GM19240 (cell line): ENCODE results near the gene RAPGEF4.

Source experiments
- DNase-seq: peaks from one replicate; pipeline ENCODE4 v3.0.0; 2011; ENCODE audit warnings: low spot score; ENCODE audit not compliant: insufficient read length

The RAPGEF4 gene

GRCh38 chr2:172931918-172932520, 196.4 kb downstream of the RAPGEF4 start:
- DNase-seq: no peak

GRCh38 chr2:172937884-172938712, 202.5 kb downstream of the RAPGEF4 start:
- DNase-seq: no peak

- no peak for DNase-seq
Measured at GRCh38 chr2:172938713-172939375, 203.2 kb downstream of the RAPGEF4 start.

- DNase-seq: no peak
Measured at GRCh38 chr2:172943539-172943938, 207.9 kb downstream of the RAPGEF4 start.

- DNase-seq: no peak
Measured at GRCh38 chr2:172944022-172944793, 208.6 kb downstream of the RAPGEF4 start.

- no peak for DNase-seq
Measured at GRCh38 chr2:172944794-172945509, 209.3 kb downstream of the RAPGEF4 start.

GRCh38 chr2:172945510-172945850, 209.8 kb downstream of the RAPGEF4 start:
- no peak for DNase-seq

- DNase-seq: no peak
Measured at GRCh38 chr2:172947461-172948153, 212.0 kb downstream of the RAPGEF4 start.

GRCh38 chr2:172949522-172949921, 213.9 kb downstream of the RAPGEF4 start:
- no peak for DNase-seq

GRCh38 chr2:172950565-172950964, 214.9 kb downstream of the RAPGEF4 start:
- DNase-seq: no peak

- DNase-seq: no peak
Measured at GRCh38 chr2:172951554-172951953, 215.9 kb downstream of the RAPGEF4 start.

- DNase-seq: no peak
Measured at GRCh38 chr2:172953411-172953810, 217.8 kb downstream of the RAPGEF4 start.

- DNase-seq: no peak
Measured at GRCh38 chr2:172953970-172954852, 218.6 kb downstream of the RAPGEF4 start.

- DNase-seq: no peak
Measured at GRCh38 chr2:172955587-172955986, 219.9 kb downstream of the RAPGEF4 start.

- no peak for DNase-seq
Measured at GRCh38 chr2:172957734-172958133, 222.1 kb downstream of the RAPGEF4 start.

GRCh38 chr2:172962082-172962481, 226.4 kb downstream of the RAPGEF4 start:
- no peak for DNase-seq

- DNase-seq: no peak
Measured at GRCh38 chr2:172962824-172963223, 227.2 kb downstream of the RAPGEF4 start.

- DNase-seq: no peak
Measured at GRCh38 chr2:172964511-172965139, 229.0 kb downstream of the RAPGEF4 start.
